ENCODE results near the gene OR8B2.
"Not testable (repeated sequence)": the region's sequence is repeated elsewhere in the genome, so short reads cannot be mapped to it uniquely, and the experiment has no call there.

The OR8B2 gene

GRCh38 chr11:124384399-124384798 lies at the start of gene OR8B2:
OR8B2 (minus strand) TSS chr11:124384499; CDS start chr11:124383343, 1,156 bp downstream.
- H3K4me3 ChIP-seq (ENCODE audit: low read length), result no peak within 1 kb of the TSS
- H3K27me3 ChIP-seq (replicated peaks; ENCODE audit: control insufficient read depth, insufficient read depth, low read length), result no peaks in the 10 kb centered on the region
- H3K4me1 ChIP-seq (ENCODE audit: control insufficient read depth, insufficient read depth, low read length), result no peaks in the 10 kb centered on the region
- H3K9me3 ChIP-seq (ENCODE audit: control insufficient read depth, low read length), result no peaks in the 10 kb centered on the region
- no peaks in the 10 kb centered on the region for H3K36me3 ChIP-seq (ENCODE audit: control insufficient read depth, insufficient read depth, low read length, severe bottlenecking)
- no peak for DNase-seq (ENCODE audit: low read depth)
- no peak within 1 kb of the TSS for H3K9ac ChIP-seq (ENCODE audit: low read length)

- H3K4me1 ChIP-seq (ENCODE audit: control insufficient read depth, insufficient read depth, low read length), result no peaks in the 10 kb centered on the region
- H3K27me3 ChIP-seq (replicated peaks; ENCODE audit: control insufficient read depth, insufficient read depth, low read length), result no peaks in the 10 kb centered on the region
- H3K9ac ChIP-seq (ENCODE audit: low read length), result no peak overlapping the region
- H3K9me3 ChIP-seq (ENCODE audit: control insufficient read depth, low read length), result peaks cover 21% of the 10 kb centered on the region
- H3K36me3 ChIP-seq (ENCODE audit: control insufficient read depth, insufficient read depth, low read length, severe bottlenecking), result no peaks in the 10 kb centered on the region
- H3K4me3 ChIP-seq (ENCODE audit: low read length), result no peak overlapping the region
- no peak for DNase-seq (ENCODE audit: low read depth)
Observed at GRCh38 chr11:124429599-124429998, 45.3 kb upstream of the OR8B2 start.

GRCh38 chr11:124424384-124424921 lies 40.2 kb upstream of the OR8B2 start, which contains the start of gene OR8B4:
OR8B4 (minus strand) TSS chr11:124424871; CDS start chr11:124424871, 0 bp downstream.
- peaks cover 27% of the 10 kb centered on the region for H3K27me3 ChIP-seq (replicated peaks; ENCODE audit: control insufficient read depth, insufficient read depth, low read length)
- H3K36me3 ChIP-seq (ENCODE audit: control insufficient read depth, insufficient read depth, low read length, severe bottlenecking), result no peaks in the 10 kb centered on the region
- no peak within 1 kb of the TSS for H3K4me3 ChIP-seq (ENCODE audit: low read length)
- no peak for DNase-seq (ENCODE audit: low read depth)
- no peaks in the 10 kb centered on the region for H3K4me1 ChIP-seq (ENCODE audit: control insufficient read depth, insufficient read depth, low read length)
- H3K9ac ChIP-seq (ENCODE audit: low read length), result no peak within 1 kb of the TSS
- H3K9me3 ChIP-seq (ENCODE audit: control insufficient read depth, low read length), result peaks cover 7% of the 10 kb centered on the region

- Histone ChIP-seq H3K4me1 (ENCODE audit: control insufficient read depth, insufficient read depth, low read length) (no peaks in the 10 kb centered on the region), H3K27me3 (replicated peaks; ENCODE audit: control insufficient read depth, insufficient read depth, low read length) (peaks cover 33% of the 10 kb centered on the region), H3K4me3 (ENCODE audit: low read length) (no peak overlapping the region), H3K9me3 (ENCODE audit: control insufficient read depth, low read length) (no peaks in the 10 kb centered on the region), H3K36me3 (ENCODE audit: control insufficient read depth, insufficient read depth, low read length, severe bottlenecking) (no peaks in the 10 kb centered on the region), H3K9ac (ENCODE audit: low read length) (no peak overlapping the region)
- no peak for DNase-seq (ENCODE audit: low read depth)
Observed at GRCh38 chr11:124421043-124421442, 36.7 kb upstream of the OR8B2 start.

- Histone ChIP-seq H3K9me3 (ENCODE audit: control insufficient read depth, low read length) (no peaks in the 10 kb centered on the region), H3K27me3 (replicated peaks; ENCODE audit: control insufficient read depth, insufficient read depth, low read length) (peaks cover 35% of the 10 kb centered on the region)
- DNase-seq (ENCODE audit: low read depth), result peak; percentile 79
Observed at GRCh38 chr11:124415356-124415923, 31.1 kb upstream of the OR8B2 start.

GRCh38 chr11:124409906-124410305 lies 25.6 kb upstream of the OR8B2 start:
- no peak for DNase-seq (ENCODE audit: low read depth)
- Histone ChIP-seq H3K36me3 (ENCODE audit: control insufficient read depth, insufficient read depth, low read length, severe bottlenecking) (no peaks in the 10 kb centered on the region), H3K4me1 (ENCODE audit: control insufficient read depth, insufficient read depth, low read length) (peaks cover 6% of the 10 kb centered on the region), H3K9ac (ENCODE audit: low read length) (no peak overlapping the region), H3K27me3 (replicated peaks; ENCODE audit: control insufficient read depth, insufficient read depth, low read length) (peaks cover 27% of the 10 kb centered on the region), H3K4me3 (ENCODE audit: low read length) (no peak overlapping the region), H3K9me3 (ENCODE audit: control insufficient read depth, low read length) (no peaks in the 10 kb centered on the region)

More at GRCh38 chr11:124415356-124415923, 31.1 kb upstream of the OR8B2 start:
- Histone ChIP-seq H3K9ac (ENCODE audit: low read length) (no peak overlapping the region), H3K4me1 (ENCODE audit: control insufficient read depth, insufficient read depth, low read length) (no peaks in the 10 kb centered on the region), H3K4me3 (ENCODE audit: low read length) (no peak overlapping the region), H3K36me3 (ENCODE audit: control insufficient read depth, insufficient read depth, low read length, severe bottlenecking) (no peaks in the 10 kb centered on the region)

- Histone ChIP-seq H3K36me3 (ENCODE audit: control insufficient read depth, insufficient read depth, low read length, severe bottlenecking) (no peaks in the 10 kb centered on the region), H3K9me3 (ENCODE audit: control insufficient read depth, low read length) (no peaks in the 10 kb centered on the region), H3K9ac (ENCODE audit: low read length) (no peak overlapping the region), H3K4me3 (ENCODE audit: low read length) (no peak overlapping the region), H3K4me1 (ENCODE audit: control insufficient read depth, insufficient read depth, low read length) (peaks cover 6% of the 10 kb centered on the region), H3K27me3 (replicated peaks; ENCODE audit: control insufficient read depth, insufficient read depth, low read length) (peaks cover 11% of the 10 kb centered on the region)
- DNase-seq (ENCODE audit: low read depth), result no peak
Observed at GRCh38 chr11:124405581-124405980, 21.3 kb upstream of the OR8B2 start.

- not testable (repeated sequence) for H3K36me3 ChIP-seq (ENCODE audit: control insufficient read depth, insufficient read depth, low read length, severe bottlenecking); H3K27me3 ChIP-seq (replicated peaks; ENCODE audit: control insufficient read depth, insufficient read depth, low read length); H3K9ac ChIP-seq (ENCODE audit: low read length); H3K4me1 ChIP-seq (ENCODE audit: control insufficient read depth, insufficient read depth, low read length); DNase-seq (ENCODE audit: low read depth); H3K4me3 ChIP-seq (ENCODE audit: low read length); H3K9me3 ChIP-seq (ENCODE audit: control insufficient read depth, low read length)
Observed at GRCh38 chr11:124403186-124403585, 18.9 kb upstream of the OR8B2 start.

- no peaks in the 10 kb centered on the region for H3K4me1 ChIP-seq (ENCODE audit: control insufficient read depth, insufficient read depth, low read length)
Observed at GRCh38 chr11:124402326-124402922, 18.1 kb upstream of the OR8B2 start.

GRCh38 chr11:124398924-124399323 lies 14.6 kb upstream of the OR8B2 start, which contains the start of gene OR8B3:
OR8B3 (minus strand) TSS chr11:124399024; CDS start chr11:124397351, 1,673 bp downstream.
- no peaks in the 10 kb centered on the region for H3K4me1 ChIP-seq (ENCODE audit: control insufficient read depth, insufficient read depth, low read length)
- DNase-seq (ENCODE audit: low read depth), result no peak
- no peaks in the 10 kb centered on the region for H3K9me3 ChIP-seq (ENCODE audit: control insufficient read depth, low read length)
- no peak within 1 kb of the TSS for H3K4me3 ChIP-seq (ENCODE audit: low read length)
- H3K27me3 ChIP-seq (replicated peaks; ENCODE audit: control insufficient read depth, insufficient read depth, low read length), result no peaks in the 10 kb centered on the region
- H3K36me3 ChIP-seq (ENCODE audit: control insufficient read depth, insufficient read depth, low read length, severe bottlenecking), result no peaks in the 10 kb centered on the region
- no peak within 1 kb of the TSS for H3K9ac ChIP-seq (ENCODE audit: low read length)

More at GRCh38 chr11:124402326-124402922, 18.1 kb upstream of the OR8B2 start:
- Histone ChIP-seq H3K27me3 (replicated peaks; ENCODE audit: control insufficient read depth, insufficient read depth, low read length) (peaks cover 5% of the 10 kb centered on the region), H3K9me3 (ENCODE audit: control insufficient read depth, low read length) (no peaks in the 10 kb centered on the region), H3K36me3 (ENCODE audit: control insufficient read depth, insufficient read depth, low read length, severe bottlenecking) (no peaks in the 10 kb centered on the region), H3K4me3 (ENCODE audit: low read length) (no peak overlapping the region), H3K9ac (ENCODE audit: low read length) (no peak overlapping the region)
- peak; percentile 95 for DNase-seq (ENCODE audit: low read depth)

- not testable (repeated sequence) for H3K4me1 ChIP-seq (ENCODE audit: control insufficient read depth, insufficient read depth, low read length); H3K9me3 ChIP-seq (ENCODE audit: control insufficient read depth, low read length); H3K9ac ChIP-seq (ENCODE audit: low read length); H3K27me3 ChIP-seq (replicated peaks; ENCODE audit: control insufficient read depth, insufficient read depth, low read length); DNase-seq (ENCODE audit: low read depth); H3K36me3 ChIP-seq (ENCODE audit: control insufficient read depth, insufficient read depth, low read length, severe bottlenecking); H3K4me3 ChIP-seq (ENCODE audit: low read length)
Observed at GRCh38 chr11:124396847-124397246, 12.5 kb upstream of the OR8B2 start.

Measured in adipocyte (in vitro differentiated cells).